Astrocyte (in vitro differentiated cells and primary cell): ENCODE measurements around the gene SPTBN1.

ENCODE experiments used
- EZH2 ChIP-seq: IDR thresholded peaks from 2 replicates; pipeline ENCODE4 v1.6.1; 2012; ENCODE audit warnings: mild to moderate bottlenecking, low read length, inconsistent platforms; ENCODE audit not compliant: insufficient read depth
- TF ChIP-seq, protein P1 (sequence below): IDR thresholded peaks from 2 replicates; pipeline ENCODE4 v1.5.1; 2011; ENCODE audit warnings: low read depth, mild to moderate bottlenecking, inconsistent platforms, low read length, moderate library complexity; ENCODE audit not compliant: insufficient read depth

DNA sequence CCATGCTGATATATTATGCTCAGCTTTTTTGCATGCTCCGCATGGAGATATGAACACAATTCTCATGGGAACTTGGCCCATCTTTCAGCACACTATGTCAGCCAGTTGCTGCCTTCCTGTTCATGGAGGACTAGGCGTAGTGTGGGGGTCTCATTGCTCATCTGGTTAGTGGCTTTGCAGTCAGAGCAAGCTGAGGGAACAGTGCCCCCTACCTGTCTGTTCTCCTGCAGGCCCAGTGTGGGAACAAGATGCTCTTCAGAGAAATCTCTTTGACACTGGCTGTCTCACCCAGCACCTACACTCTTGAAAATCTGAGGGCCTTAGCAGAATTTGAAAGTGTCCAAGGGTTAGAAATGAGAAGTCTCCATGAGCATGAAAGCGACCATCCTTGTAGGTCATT, 47.1 kb downstream of the SPTBN1 start:
- TF ChIP-seq, protein P1, sequence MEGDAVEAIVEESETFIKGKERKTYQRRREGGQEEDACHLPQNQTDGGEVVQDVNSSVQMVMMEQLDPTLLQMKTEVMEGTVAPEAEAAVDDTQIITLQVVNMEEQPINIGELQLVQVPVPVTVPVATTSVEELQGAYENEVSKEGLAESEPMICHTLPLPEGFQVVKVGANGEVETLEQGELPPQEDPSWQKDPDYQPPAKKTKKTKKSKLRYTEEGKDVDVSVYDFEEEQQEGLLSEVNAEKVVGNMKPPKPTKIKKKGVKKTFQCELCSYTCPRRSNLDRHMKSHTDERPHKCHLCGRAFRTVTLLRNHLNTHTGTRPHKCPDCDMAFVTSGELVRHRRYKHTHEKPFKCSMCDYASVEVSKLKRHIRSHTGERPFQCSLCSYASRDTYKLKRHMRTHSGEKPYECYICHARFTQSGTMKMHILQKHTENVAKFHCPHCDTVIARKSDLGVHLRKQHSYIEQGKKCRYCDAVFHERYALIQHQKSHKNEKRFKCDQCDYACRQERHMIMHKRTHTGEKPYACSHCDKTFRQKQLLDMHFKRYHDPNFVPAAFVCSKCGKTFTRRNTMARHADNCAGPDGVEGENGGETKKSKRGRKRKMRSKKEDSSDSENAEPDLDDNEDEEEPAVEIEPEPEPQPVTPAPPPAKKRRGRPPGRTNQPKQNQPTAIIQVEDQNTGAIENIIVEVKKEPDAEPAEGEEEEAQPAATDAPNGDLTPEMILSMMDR, result peak; percentile 48
- TF ChIP-seq EZH2, result no peak
